NCI-H2081 treated with DMSO at 0.1 percent for 48 hours (cell line): Measurements from ENCODE around the gene WWOX.

Experiments
- DNase-seq: peaks from one replicate; lab custom pipeline; 2025; lab: John Stamatoyannopoulos, UW

Gene WWOX

GRCh38 chr16:78916928-78917545, 817.6 kb downstream of the WWOX start:
- no peak for DNase-seq

GRCh38 chr16:78918805-78919305, 819.4 kb downstream of the WWOX start:
- no peak for DNase-seq

GRCh38 chr16:78919852-78920251, 820.4 kb downstream of the WWOX start:
- no peak for DNase-seq

GRCh38 chr16:78920621-78921020, 821.2 kb downstream of the WWOX start:
- DNase-seq = no peak

GRCh38 chr16:78925083-78925767, 825.8 kb downstream of the WWOX start:
- DNase-seq = no peak

- DNase-seq = no peak
Measured at GRCh38 chr16:78926723-78927210, 827.3 kb downstream of the WWOX start.

GRCh38 chr16:78927766-78928165, 828.3 kb downstream of the WWOX start:
- no peak for DNase-seq

GRCh38 chr16:78929841-78930240, 830.4 kb downstream of the WWOX start:
- no peak for DNase-seq

- no peak for DNase-seq
Measured at GRCh38 chr16:78930561-78930960, 831.1 kb downstream of the WWOX start.

GRCh38 chr16:78931267-78931666, 831.8 kb downstream of the WWOX start:
- no peak for DNase-seq

GRCh38 chr16:78931678-78932077, 832.2 kb downstream of the WWOX start:
- DNase-seq = no peak

- no peak for DNase-seq
Measured at GRCh38 chr16:78932355-78932943, 833.0 kb downstream of the WWOX start.

- no peak for DNase-seq
Measured at GRCh38 chr16:78936060-78936459, 836.6 kb downstream of the WWOX start.

GRCh38 chr16:78939597-78939996, 840.1 kb downstream of the WWOX start:
- no peak for DNase-seq

- DNase-seq = no peak
Measured at GRCh38 chr16:78942625-78943245, 843.3 kb downstream of the WWOX start.

GRCh38 chr16:78945336-78945735, 845.9 kb downstream of the WWOX start:
- DNase-seq = no peak

GRCh38 chr16:78946556-78946955, 847.1 kb downstream of the WWOX start:
- DNase-seq = no peak

- DNase-seq = no peak
Measured at GRCh38 chr16:78950768-78951167, 851.3 kb downstream of the WWOX start.

- no peak for DNase-seq
Measured at GRCh38 chr16:78952630-78953029, 853.2 kb downstream of the WWOX start.

- no peak for DNase-seq
Measured at GRCh38 chr16:78953526-78953925, 854.1 kb downstream of the WWOX start.

- no peak for DNase-seq
Measured at GRCh38 chr16:78955206-78955605, 855.8 kb downstream of the WWOX start.

GRCh38 chr16:78956859-78957258, 857.4 kb downstream of the WWOX start:
- DNase-seq = no peak
